Stimulated activated CD4-positive, alpha-beta T cell treated with anti-CD3 and anti-CD28 coated beads, Interleukin-1b, Interleukin-23, amount 100 ng/mL, for 1 hour (primary cell): ENCODE results near the gene WDHD1.
A peak's percentile ranks its signal among the peaks of the same experiment; 100 is the strongest.
"Not testable (repeated sequence)": the region's sequence is repeated elsewhere in the genome, so short reads cannot be mapped to it uniquely, and the experiment has no call there.

Source experiments
- DNase-seq, 2 donors: peaks; one replicate each; pipeline ENCODE4 v3.0.0-alpha.2; 2020; ENCODE audit warnings: low read depth in 2 of 2

WDHD1 gene

GRCh38 chr14:54908190-54908589 lies 118.7 kb downstream of the WDHD1 start:
- no peak for DNase-seq

- DNase-seq, result no peak
These were observed 120.8 kb downstream of the WDHD1 start for GRCh38 chr14:54906075-54906474.

GRCh38 chr14:54902521-54903420 lies 124.1 kb downstream of the WDHD1 start, which contains the start of gene GCH1:
Gene GCH1, minus strand, starts transcription at chr14:54902826. Its CDS starts 163 bp downstream, at chr14:54902663.
- DNase-seq, result peak; percentile 46 to 49

GRCh38 chr14:54902143-54902520 lies 124.8 kb downstream of the WDHD1 start:
- peak; percentile 42 to 44 for DNase-seq

GRCh38 chr14:54901380-54902142 lies 125.3 kb downstream of the WDHD1 start:
- no peak for DNase-seq

GRCh38 chr14:54899573-54899972 lies 127.3 kb downstream of the WDHD1 start:
- DNase-seq, result no peak

GRCh38 chr14:54897809-54898555 lies 128.9 kb downstream of the WDHD1 start:
- not testable (repeated sequence) for DNase-seq

GRCh38 chr14:54895683-54896082 lies 131.2 kb downstream of the WDHD1 start:
- no peak for DNase-seq

GRCh38 chr14:54894995-54895394 lies 131.9 kb downstream of the WDHD1 start:
- no peak for DNase-seq

GRCh38 chr14:54893151-54893760 lies 133.6 kb downstream of the WDHD1 start:
- DNase-seq, result no peak

GRCh38 chr14:54891471-54892245 lies 135.2 kb downstream of the WDHD1 start:
- no peak for DNase-seq

GRCh38 chr14:54890788-54891187 lies 136.1 kb downstream of the WDHD1 start:
- DNase-seq, result no peak

- DNase-seq, result no peak
These were observed 137.0 kb downstream of the WDHD1 start for GRCh38 chr14:54889919-54890318.
